Gastroesophageal sphincter (tissue), 3 donors: ENCODE data around the gene SKOR1.

ENCODE experiments used
- EP300 ChIP-seq: sonication (generic); formaldehyde crosslinking; IDR thresholded peaks from one replicate; pipeline ENCODE4 v1.6.1; 2017; ENCODE audit warnings: antibody characterized with exemption, mild to moderate bottlenecking
- POLR2A ChIP-seq, 2 donors: fragments of 450-650 bp; IDR thresholded peaks; one replicate each; pipeline ENCODE4 v1.6.1; 2017; ENCODE audit warnings: antibody characterized with exemption in 2 of 2, mild to moderate bottlenecking in 2 of 2, moderate library complexity in 1 of 2
- TF ChIP-seq, protein P1 (sequence below), 4 experiments: fragments of 200-600 bp in 2 of 4; fragments of 450-650 bp in 2 of 4; sonication (generic) in 1 of 4; IDR thresholded peaks; one replicate each; pipeline ENCODE4 v1.5.1; 2017 to 2019; ENCODE audit warnings: antibody characterized with exemption in 4 of 4, mild to moderate bottlenecking in 2 of 4, moderate library complexity in 2 of 4

DNA sequence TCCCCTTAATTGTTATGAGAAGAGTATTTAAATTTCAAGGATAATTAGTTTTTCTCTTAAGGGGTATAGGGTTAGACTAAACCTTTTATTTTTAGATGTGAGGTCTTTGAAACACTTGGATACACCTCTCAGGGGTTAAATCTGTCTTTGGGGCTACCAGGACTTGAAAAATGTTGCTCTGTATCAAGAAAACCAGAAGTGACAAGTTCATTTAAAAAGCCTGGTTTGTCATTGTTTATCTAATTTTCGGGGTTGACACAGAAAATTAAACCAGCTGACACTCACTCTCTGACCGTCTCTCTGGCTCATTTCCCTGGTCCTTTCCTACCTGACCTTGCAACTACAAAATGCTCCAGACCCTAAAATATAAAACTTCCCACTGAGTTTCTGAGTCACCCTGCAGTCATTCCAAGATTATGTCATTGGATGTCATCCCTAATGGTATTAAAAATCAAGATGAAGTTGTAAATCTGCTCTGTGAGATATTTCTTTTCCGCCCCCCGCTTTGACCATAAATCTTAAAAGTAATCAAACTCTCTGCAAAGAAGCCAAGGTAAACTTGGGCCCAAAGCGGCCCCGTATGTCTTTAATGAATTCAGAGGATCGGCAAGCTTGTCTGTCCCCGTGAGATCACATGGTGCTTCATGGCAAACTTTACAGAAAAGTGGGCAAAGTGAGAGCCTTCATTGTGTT lies 32.9 kb upstream of the SKOR1 start:
- no peak for TF ChIP-seq POLR2A (IDR thresholded peaks at IDR 0.05)
- TF ChIP-seq, protein P1, sequence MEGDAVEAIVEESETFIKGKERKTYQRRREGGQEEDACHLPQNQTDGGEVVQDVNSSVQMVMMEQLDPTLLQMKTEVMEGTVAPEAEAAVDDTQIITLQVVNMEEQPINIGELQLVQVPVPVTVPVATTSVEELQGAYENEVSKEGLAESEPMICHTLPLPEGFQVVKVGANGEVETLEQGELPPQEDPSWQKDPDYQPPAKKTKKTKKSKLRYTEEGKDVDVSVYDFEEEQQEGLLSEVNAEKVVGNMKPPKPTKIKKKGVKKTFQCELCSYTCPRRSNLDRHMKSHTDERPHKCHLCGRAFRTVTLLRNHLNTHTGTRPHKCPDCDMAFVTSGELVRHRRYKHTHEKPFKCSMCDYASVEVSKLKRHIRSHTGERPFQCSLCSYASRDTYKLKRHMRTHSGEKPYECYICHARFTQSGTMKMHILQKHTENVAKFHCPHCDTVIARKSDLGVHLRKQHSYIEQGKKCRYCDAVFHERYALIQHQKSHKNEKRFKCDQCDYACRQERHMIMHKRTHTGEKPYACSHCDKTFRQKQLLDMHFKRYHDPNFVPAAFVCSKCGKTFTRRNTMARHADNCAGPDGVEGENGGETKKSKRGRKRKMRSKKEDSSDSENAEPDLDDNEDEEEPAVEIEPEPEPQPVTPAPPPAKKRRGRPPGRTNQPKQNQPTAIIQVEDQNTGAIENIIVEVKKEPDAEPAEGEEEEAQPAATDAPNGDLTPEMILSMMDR (IDR thresholded peaks at IDR 0.05), result no peak
- TF ChIP-seq EP300, result no peak
